Pancreas (tissue), 10 donors: ENCODE data around the gene RASSF6. TPM values are rescaled to one million over a fixed set of nuclear protein-coding genes. Genes with fewer than 3 reads are reported as not detected.

ENCODE experiments used
- ATAC-seq, 4 donors: fragments of 200-7000 bp; cut with Tn5 transposase; one replicate each; pipeline versions ENCODE4 v1.8.0 to v1.9.1; 2020; ENCODE audit warnings: mild to moderate bottlenecking in 4 of 4, moderate library complexity in 4 of 4
- DNase-seq, 6 donors: peaks; one replicate each; pipeline ENCODE4 v3.0.0-alpha.2; 2020
- FAIRE-seq: peaks from 2 replicates; lab custom pipeline; 2012; peaks lifted over from hg19 to GRCh38; lab: Jason Lieb, UNC
- H3K27ac ChIP-seq, 4 donors: fragments of 200-600 bp; sonication (generic); 1 replicate in 3 of 4; 2 replicates in 1 of 4; pipeline versions ENCODE4 v1.5.0 to v1.8.0; 2020
- H3K27me3 ChIP-seq, 4 donors: fragments of 200-600 bp; one replicate each; pipeline ENCODE4 v1.8.0; 2021
- H3K36me3 ChIP-seq, 3 donors: fragments of 200-600 bp; sonication (generic) in 1 of 3; one replicate each; pipeline versions ENCODE4 v1.5.0 to v1.8.0; 2020 to 2021
- H3K4me1 ChIP-seq, 3 donors: fragments of 200-600 bp; one replicate each; pipeline ENCODE4 v1.8.0; 2021
- H3K4me3 ChIP-seq, 4 donors: fragments of 200-600 bp; sonication (generic) in 2 of 4; one replicate each; pipeline versions ENCODE4 v1.5.0 to v1.8.0; 2020 to 2021
- H3K9me3 ChIP-seq, 4 donors: fragments of 200-600 bp; one replicate each; pipeline ENCODE4 v1.8.0; 2021
- CTCF ChIP-seq, 4 donors: fragments of 200-600 bp; sonication (generic) in 3 of 4; IDR thresholded peaks; one replicate each; pipeline versions ENCODE4 v1.5.0 to v1.8.0; 2021; ENCODE audit warnings: antibody characterized with exemption in 4 of 4
- whole genome bisulfite sequencing, 2 donors: extraction: QIAGEN DNeasy Blood & Tissue Kit; methylation state at CpG; one replicate each; pipeline ENCODE4 v1.1.7; 2013; 5-methylcytosine and 5-hydroxymethylcytosine counted together
- intact Hi-C, 3 donors: fragments of 100-400 bp; cut with DNase I; formaldehyde crosslinking; loops; one replicate each; pipeline versions ENCODE4 v1.11.1 to v1.14.2; 2022
- polyA plus RNA-seq, 2 donors: library from polyadenylated mRNA; stranded (reverse); fragments of 200-250 nt; gene quantifications; one replicate each; pipeline ENCODE4 v1.2.3, GENCODE V29; 2013
- total RNA-seq, 6 donors: library from RNA; stranded (reverse); fragmentation: NEBNext Ultra II Directional in 4 of 6; extraction: Animal tissue kit (Norgen Biotek cat#: 25700) in 4 of 6; gene quantifications; one replicate each; pipeline versions ENCODE4 v1.2.1 to v1.2.4, GENCODE V29; 2021 to 2023
- donor health status: healthy with polysubstance abuse.
- donor health status: DM: no; HTN: no; CAD: no; lungs with moderate emphysema.
- donor health status: DM: no; HTN: no; CAD: no.
- donor health status: control.
- donor health status: control.
- donor health status: Bipolar disorder and iron deficiency.
- donor health status: DM: yes; HTN: yes; CAD: no.
- donor health status: DM: no; HTN: no; CAD: no.
- donor health status: DM: no; HTN: no; CAD: no.
- donor health status: DM: yes; HTN: yes; CAD: no.

RASSF6 gene
- total and polyA plus RNA-seq, 8 donors: 2.8 to 10.2 (median 5.7) TPM

- no peak for ATAC-seq
- H3K27me3 ChIP-seq: no peaks in the 10 kb centered on the region
- no peaks in the 10 kb centered on the region for H3K36me3 ChIP-seq
- no peak overlapping the region for H3K4me3 ChIP-seq
- intact Hi-C loops: no loop called here
- H3K9me3 ChIP-seq: no peaks in the 10 kb centered on the region
- H3K4me1 ChIP-seq: no peaks in the 10 kb centered on the region
- WGBS, 2 donors: 98 to 100% methylated on average over 1 to 2 of the region's 2 CpGs
- no peak for TF ChIP-seq CTCF (IDR thresholded peaks at IDR 0.05)
- no peak overlapping the region for H3K27ac ChIP-seq
- no peak for DNase-seq
- FAIRE-seq: no peak
These were observed 75.6 kb downstream of the RASSF6 start for GRCh38 chr4:73544620-73545019.

DNA sequence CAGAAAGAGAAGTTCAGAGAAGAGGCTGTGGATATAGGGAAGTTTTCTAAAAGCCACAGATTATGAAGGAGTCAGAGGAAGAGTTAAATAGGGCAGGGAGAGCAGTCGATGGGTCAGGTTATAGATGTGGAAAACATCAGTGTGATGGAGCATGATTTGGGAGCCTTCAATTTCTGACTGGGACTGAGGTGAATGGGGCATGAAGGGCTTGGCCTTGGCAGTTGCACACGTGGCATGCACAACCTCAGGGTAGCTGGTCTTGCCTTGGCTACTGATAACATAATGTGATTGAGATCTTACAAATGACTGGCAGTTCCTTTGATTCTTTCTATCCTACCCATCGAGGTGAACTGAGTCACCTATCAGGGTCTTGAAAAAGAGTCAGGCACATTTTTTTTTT, 79.0 kb downstream of the RASSF6 start:
- 67 to 75% methylated on average over 3 of the region's 3 CpGs for WGBS, 2 donors
- FAIRE-seq (no peak), DNase-seq (no peak), ATAC-seq (no peak)
- Histone ChIP-seq H3K9me3 (no peaks in the 10 kb centered on the region), H3K27me3 (no peaks in the 10 kb centered on the region), H3K4me1 (no peaks in the 10 kb centered on the region), H3K36me3 (no peaks in the 10 kb centered on the region), H3K27ac (no peak overlapping the region), H3K4me3 (no peak overlapping the region)
- intact Hi-C loops: no loop called here
- no peak for TF ChIP-seq CTCF (IDR thresholded peaks at IDR 0.05)

DNA sequence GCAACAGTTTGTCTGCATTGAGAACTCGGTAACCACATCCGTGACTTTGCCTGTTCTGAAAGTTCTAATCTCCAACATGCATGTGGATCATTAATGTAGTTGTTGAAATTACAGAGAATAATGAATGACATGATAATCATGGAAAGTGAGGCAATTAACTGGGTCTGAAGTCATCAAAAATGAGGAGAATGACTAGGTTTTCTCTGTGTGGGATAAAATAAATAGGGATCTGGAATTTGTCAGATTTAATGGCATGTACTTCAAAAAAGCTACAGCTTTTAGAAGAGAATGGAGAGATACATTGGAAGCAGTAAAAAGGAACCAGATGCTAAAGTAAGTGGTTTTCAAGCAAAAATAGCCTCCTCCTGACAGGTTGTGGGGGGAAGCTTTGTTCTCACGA, 79.4 kb downstream of the RASSF6 start:
- intact Hi-C loops: no loop called here
- Histone ChIP-seq H3K27me3 (no peaks in the 10 kb centered on the region), H3K4me1 (peaks cover 0 to 3% (median 0%) of the 10 kb centered on the region in 3 donors), H3K4me3 (no peak overlapping the region), H3K36me3 (no peaks in the 10 kb centered on the region), H3K9me3 (no peaks in the 10 kb centered on the region), H3K27ac (no peak overlapping the region)
- WGBS, 2 donors: 91 to 93% methylated on average over 3 of the region's 3 CpGs
- DNase-seq (no peak), ATAC-seq (no peak), FAIRE-seq (no peak)
- TF ChIP-seq CTCF (IDR thresholded peaks at IDR 0.05): no peak

DNA sequence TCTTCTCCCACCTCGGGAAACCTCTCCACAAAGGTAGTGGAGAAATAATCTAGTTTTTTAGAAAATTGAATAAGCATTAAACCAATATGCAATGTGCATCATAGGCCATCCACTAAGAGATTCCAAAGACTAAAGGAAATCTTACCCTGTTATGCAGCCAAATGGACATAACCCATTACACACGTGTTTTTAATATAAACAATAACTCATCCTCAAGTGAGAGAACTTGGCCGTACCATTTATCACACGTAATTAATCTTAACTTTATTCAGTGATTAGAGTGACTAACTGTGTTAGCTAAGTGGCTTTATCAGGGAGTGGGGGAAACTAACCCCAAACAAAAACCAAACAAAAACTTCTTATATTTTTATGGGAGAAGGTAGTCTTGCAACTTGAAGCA, 80.8 kb downstream of the RASSF6 start:
- intact Hi-C loops: no loop called here
- Histone ChIP-seq H3K27ac (no peak overlapping the region), H3K4me1 (peaks cover 5 to 6% (median 6%) of the 10 kb centered on the region in 3 donors), H3K9me3 (no peaks in the 10 kb centered on the region), H3K4me3 (no peak overlapping the region), H3K36me3 (no peaks in the 10 kb centered on the region), H3K27me3 (no peaks in the 10 kb centered on the region)
- WGBS, 2 donors: 45 to 48% methylated on average over 4 of the region's 4 CpGs
- ATAC-seq (no peak), DNase-seq (no peak), FAIRE-seq (no peak)
- no peak for TF ChIP-seq CTCF (IDR thresholded peaks at IDR 0.05)

GRCh38 chr4:73538162-73538561, 82.1 kb downstream of the RASSF6 start:
- H3K4me1 ChIP-seq: peaks cover 5 to 15% (median 6%) of the 10 kb centered on the region in 3 donors
- WGBS, 2 donors: 87 to 97% methylated on average over 2 of the region's 2 CpGs
- no peak for FAIRE-seq
- intact Hi-C loops: no loop called here
- H3K27ac ChIP-seq: no peak overlapping the region
- no peak for TF ChIP-seq CTCF (IDR thresholded peaks at IDR 0.05)
- H3K36me3 ChIP-seq: no peaks in the 10 kb centered on the region
- no peak overlapping the region for H3K4me3 ChIP-seq
- no peak for ATAC-seq
- no peaks in the 10 kb centered on the region for H3K9me3 ChIP-seq
- no peak for DNase-seq
- no peaks in the 10 kb centered on the region for H3K27me3 ChIP-seq
